PC-3 (cell line): ENCODE measurements around the gene CXCL5. TPM values are rescaled to one million over a fixed set of nuclear protein-coding genes. Genes with fewer than 3 reads are reported as not detected.

ENCODE experiments used
- ATAC-seq: fragments of 200-7000 bp; cut with Tn5 transposase; 2 replicates; pipeline ENCODE4 v1.9.1; 2020; ENCODE audit warnings: mild to moderate bottlenecking, moderate library complexity
- BruUV-seq: library from RNA; stranded (reverse); fragments of 400-500 nt; replicated peaks from 2 replicates; lab custom pipeline; 2021; lab: Mats Ljungman, UMichigan
- CTCF ChIA-PET: fragments of 300-600 bp; sonication (Branson Sonifier 250); formaldehyde crosslinking; loops from one replicate; lab custom pipeline; 2022; ENCODE audit warnings: antibody characterized with exemption; lab: Charles Lee
- POLR2A ChIA-PET: fragments of 300-600 bp; sonication (Branson Sonifier 250); formaldehyde crosslinking; loops from one replicate; lab custom pipeline; 2022; ENCODE audit warnings: antibody characterized with exemption; ENCODE audit not compliant: unreplicated experiment; lab: Charles Lee
- DNase-seq: peaks from one replicate; pipeline ENCODE4 v3.0.0-alpha.2; 2015
- H2AFZ ChIP-seq: fragments of 300-600 bp; sonication (generic); 2 replicates; pipeline ENCODE4 v1.6.0; 2016; ENCODE audit warnings: antibody characterized with exemption, low read length
- H3F3A ChIP-seq: fragments of 300-600 bp; sonication (generic); one replicate; pipeline ENCODE4 v1.6.0; 2017; ENCODE audit warnings: antibody characterized with exemption, low read length, control low read depth, mild to moderate bottlenecking; ENCODE audit not compliant: unreplicated experiment
- H3K27ac ChIP-seq: fragments of 300-600 bp; sonication (generic); 2 replicates; pipeline ENCODE4 v1.5.1; 2016; ENCODE audit warnings: mild to moderate bottlenecking, low read length
- H3K27me3 ChIP-seq: fragments of 300-600 bp; sonication (generic); 2 replicates; pipeline ENCODE4 v1.6.1; 2016; ENCODE audit warnings: low read length, mixed read lengths
- H3K36me3 ChIP-seq: fragments of 300-600 bp; sonication (generic); 2 replicates; pipeline ENCODE4 v1.6.1; 2016; ENCODE audit warnings: low read depth, mixed run types, low read length, mixed read lengths
- H3K4me1 ChIP-seq: fragments of 300-600 bp; sonication (generic); 2 replicates; pipeline ENCODE4 v1.5.1; 2016; ENCODE audit warnings: low read length; ENCODE audit not compliant: insufficient read depth
- H3K4me2 ChIP-seq: fragments of 300-600 bp; sonication (generic); 2 replicates; pipeline ENCODE4 v1.6.0; 2016; ENCODE audit warnings: low read length
- H3K4me3 ChIP-seq: fragments of 300-600 bp; sonication (generic); 2 replicates; pipeline ENCODE4 v1.5.1; 2016; ENCODE audit warnings: mild to moderate bottlenecking, low read length, mixed read lengths
- H3K79me2 ChIP-seq: fragments of 300-600 bp; sonication (generic); 2 replicates; pipeline ENCODE4 v1.6.1; 2017; ENCODE audit warnings: low read length, mixed read lengths
- H3K9ac ChIP-seq: fragments of 300-600 bp; sonication (generic); 2 replicates; pipeline ENCODE4 v1.6.0; 2016; ENCODE audit warnings: mild to moderate bottlenecking, low read length
- H3K9me2 ChIP-seq: fragments of 300-600 bp; sonication (generic); replicated peaks from 2 replicates; pipeline ENCODE4 v1.6.1; 2016; ENCODE audit warnings: mixed run types, low read length, mixed read lengths
- H3K9me3 ChIP-seq: fragments of 300-600 bp; sonication (generic); 2 replicates; pipeline ENCODE4 v1.6.1; 2016; ENCODE audit warnings: low read length, mixed read lengths
- H4K20me1 ChIP-seq: fragments of 300-600 bp; sonication (generic); 2 replicates; pipeline ENCODE4 v1.6.1; 2016; ENCODE audit warnings: low read length, mixed read lengths
- CTCF ChIP-seq: fragments of 300-600 bp; sonication (generic); conservative IDR thresholded peaks from 2 replicates; pipeline ENCODE4 v1.5.1; 2017; ENCODE audit warnings: antibody characterized with exemption, low read depth, mild to moderate bottlenecking, low read length
- EZH2 ChIP-seq: fragments of 300-600 bp; sonication (generic); IDR thresholded peaks from one replicate; pipeline ENCODE4 v1.6.1; 2017; ENCODE audit warnings: antibody characterized with exemption, mild to moderate bottlenecking, low read length; ENCODE audit not compliant: unreplicated experiment
- EZH2phosphoT487 ChIP-seq: fragments of 300-600 bp; sonication (generic); IDR thresholded peaks from 2 replicates; pipeline ENCODE4 v1.6.1; 2018; ENCODE audit warnings: mild to moderate bottlenecking, antibody characterized with exemption, low read length, borderline replicate concordance
- intact Hi-C: fragments of 100-400 bp; cut with micrococcal nuclease; formaldehyde crosslinking; loops from 2 replicates; pipeline ENCODE4 v1.9.0; 2023
- total RNA-seq: library from RNA; depleted of rRNA; stranded (reverse); fragments of >200 nt; gene quantifications from 2 replicates; pipeline ENCODE4 v1.2.3, GENCODE V29; 2014

Gene CXCL5
- total RNA-seq, 1 experiment from 2014 or later: 0.55 TPM

DNA sequence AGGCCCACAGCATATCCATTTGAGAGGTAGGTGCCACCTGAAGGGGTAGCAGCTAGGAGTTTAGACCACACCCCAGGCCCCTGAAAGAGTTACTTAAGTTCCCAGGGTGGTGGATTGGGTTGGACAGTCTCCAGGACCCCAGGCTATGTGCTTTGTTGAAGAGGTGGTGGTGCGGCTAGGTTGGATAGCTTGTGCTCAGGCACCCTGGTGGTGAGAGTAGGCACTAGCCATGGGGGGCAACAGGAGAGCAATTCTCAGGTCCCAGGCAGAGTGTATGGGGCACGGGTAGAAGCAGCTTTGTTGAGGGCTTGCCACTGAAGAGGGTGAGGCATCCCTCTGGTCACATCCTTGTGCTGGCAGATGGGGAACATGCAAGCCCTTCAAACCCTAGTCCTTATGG is 22.3 kb downstream of the CXCL5 start:
- intact Hi-C loops: no loop called here
- H4K20me1 ChIP-seq: no peaks in the 10 kb centered on the region
- H3K27me3 ChIP-seq: no peaks in the 10 kb centered on the region
- no peak for DNase-seq
- H3K4me1 ChIP-seq: peaks cover 19% of the 10 kb centered on the region
- no peaks in the 10 kb centered on the region for H3K36me3 ChIP-seq
- no peak for ATAC-seq
- BruUV-seq: no TSS peak
- no peak overlapping the region for H2AFZ ChIP-seq
- H3K9me3 ChIP-seq: no peaks in the 10 kb centered on the region
- no peak overlapping the region for H3K27ac ChIP-seq
- H3K9me2 ChIP-seq: no peaks in the 10 kb centered on the region
- no peaks in the 10 kb centered on the region for H3K79me2 ChIP-seq
- no peak overlapping the region for H3K9ac ChIP-seq
- no peak overlapping the region for H3K4me3 ChIP-seq
- POLR2A ChIA-PET: interaction anchor here (0.6 kb wide), 1 partner anchor 234 kb away, joined by 3 read pairs; no protein-coding TSS in a partner anchor
- no peaks in the 10 kb centered on the region for H3F3A ChIP-seq
- TF ChIP-seq EZH2phosphoT487 (no peak), CTCF (no peak), EZH2 (no peak)
- CTCF ChIA-PET: no interaction called here
- no peak overlapping the region for H3K4me2 ChIP-seq

DNA sequence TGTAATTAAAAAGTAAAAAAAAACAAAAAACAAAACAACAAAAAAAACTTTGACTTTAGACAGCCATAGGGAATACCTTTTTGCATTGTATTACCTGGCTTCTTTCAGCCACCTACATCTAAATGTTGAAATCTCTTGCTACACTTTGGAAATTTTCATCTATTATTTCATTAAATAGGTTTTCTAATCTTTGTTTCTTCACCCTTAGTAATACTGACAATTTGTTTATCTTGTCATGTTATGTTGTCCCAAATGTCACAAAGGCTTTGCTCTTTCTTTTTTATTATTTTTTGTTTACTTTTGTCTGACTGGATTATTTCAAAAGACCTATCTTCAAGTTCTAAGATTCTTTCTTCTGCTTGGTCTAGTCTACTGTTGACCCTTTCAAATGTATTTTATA is 24.1 kb downstream of the CXCL5 start:
- BruUV-seq: no TSS peak
- H3K27me3 ChIP-seq: no peaks in the 10 kb centered on the region
- H3K36me3 ChIP-seq: no peaks in the 10 kb centered on the region
- ATAC-seq: no peak
- H3K27ac ChIP-seq: no peak overlapping the region
- H3K9ac ChIP-seq: no peak overlapping the region
- CTCF ChIA-PET: no interaction called here
- POLR2A ChIA-PET: no interaction called here
- no peak overlapping the region for H2AFZ ChIP-seq
- no peaks in the 10 kb centered on the region for H3K9me2 ChIP-seq
- no peak overlapping the region for H3K4me3 ChIP-seq
- no peaks in the 10 kb centered on the region for H4K20me1 ChIP-seq
- H3K9me3 ChIP-seq: no peaks in the 10 kb centered on the region
- intact Hi-C loops: no loop called here
- no peak for TF ChIP-seq CTCF
- no peak for TF ChIP-seq EZH2
- TF ChIP-seq EZH2phosphoT487: no peak
- no peak overlapping the region for H3K4me2 ChIP-seq
- peaks cover 14% of the 10 kb centered on the region for H3K4me1 ChIP-seq
- DNase-seq: no peak
- no peaks in the 10 kb centered on the region for H3F3A ChIP-seq
- H3K79me2 ChIP-seq: no peaks in the 10 kb centered on the region

DNA sequence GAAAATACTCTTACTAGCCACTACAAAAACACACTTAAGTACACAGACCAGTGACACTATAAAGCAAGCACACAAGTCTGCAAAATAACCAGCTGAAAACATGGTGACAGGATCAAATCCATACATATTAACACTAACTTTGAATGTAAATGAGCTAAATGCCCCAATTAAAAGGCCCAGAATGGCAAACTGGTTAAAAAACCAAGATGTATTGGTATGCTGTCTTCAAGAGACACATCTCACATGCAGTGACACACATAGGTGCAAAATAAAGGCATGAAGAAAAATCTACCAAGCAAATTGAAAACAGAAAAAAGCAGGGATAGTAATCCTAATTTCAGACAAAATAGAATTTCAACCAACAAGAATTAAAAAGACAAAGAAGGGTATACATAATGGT is 27.5 kb downstream of the CXCL5 start:
- ATAC-seq (no peak), DNase-seq (no peak)
- Histone ChIP-seq H3K4me3 (no peak overlapping the region), H3K9me3 (no peaks in the 10 kb centered on the region), H4K20me1 (no peaks in the 10 kb centered on the region), H3K4me2 (no peak overlapping the region), H2AFZ (no peak overlapping the region), H3K9ac (no peak overlapping the region), H3K79me2 (no peaks in the 10 kb centered on the region), H3K27ac (no peak overlapping the region), H3K36me3 (no peaks in the 10 kb centered on the region), H3K27me3 (no peaks in the 10 kb centered on the region), H3F3A (no peaks in the 10 kb centered on the region), H3K4me1 (no peaks in the 10 kb centered on the region), H3K9me2 (no peaks in the 10 kb centered on the region)
- POLR2A ChIA-PET: no interaction called here
- CTCF ChIA-PET: no interaction called here
- intact Hi-C loops: no loop called here
- no TSS peak for BruUV-seq
- TF ChIP-seq CTCF (no peak), EZH2 (no peak)
